SH-SY5Y (cell line): ENCODE data around the gene CUL7.

Experiments used
- GATA2 ChIP-seq: IDR thresholded peaks from 2 replicates; pipeline ENCODE4 v1.6.1; 2011; ENCODE audit warnings: mild to moderate bottlenecking, low read depth, low read length
- GATA3 ChIP-seq: IDR thresholded peaks from 2 replicates; pipeline ENCODE4 v1.6.1; 2011; ENCODE audit warnings: low read depth, mild to moderate bottlenecking, low read length, moderate library complexity

DNA sequence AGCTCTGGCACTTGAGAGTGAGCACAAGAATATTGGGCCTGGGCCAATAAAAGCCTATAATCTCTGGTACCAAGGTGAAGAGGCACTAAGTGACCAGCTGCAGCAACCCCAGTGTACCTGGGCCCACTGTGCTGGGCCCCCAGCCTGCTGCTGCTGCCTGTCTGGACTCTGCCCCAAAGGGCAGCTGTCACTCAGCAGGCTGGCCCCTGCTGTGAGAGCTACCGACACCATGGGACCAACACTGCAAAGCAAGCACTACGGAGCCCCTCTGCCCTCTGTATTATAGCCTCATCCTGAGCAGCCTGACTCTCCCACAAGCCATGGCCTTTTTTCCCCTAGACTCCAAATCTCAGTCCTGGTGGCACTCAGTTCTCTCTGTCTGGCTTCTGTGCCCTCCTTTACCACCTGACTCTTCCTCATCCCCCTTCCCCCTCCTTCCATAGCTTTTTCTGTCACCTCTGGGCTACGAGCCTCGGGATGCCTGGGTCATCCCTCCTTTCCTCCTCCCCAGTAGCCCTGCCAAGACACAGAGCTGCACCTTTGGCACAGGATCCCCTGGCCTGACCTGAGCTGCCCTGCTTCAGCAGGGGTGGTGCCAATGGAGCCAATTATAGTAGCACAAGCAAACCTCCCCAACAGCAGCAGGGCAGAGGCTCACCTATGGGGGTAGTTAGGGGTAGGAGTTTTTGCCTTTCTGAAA lies 18.0 kb downstream of the CUL7 start:
- TF ChIP-seq GATA3: no peak
- TF ChIP-seq GATA2: no peak
